ENCODE data around the gene ANKRD17.

The ANKRD17 gene

DNA sequence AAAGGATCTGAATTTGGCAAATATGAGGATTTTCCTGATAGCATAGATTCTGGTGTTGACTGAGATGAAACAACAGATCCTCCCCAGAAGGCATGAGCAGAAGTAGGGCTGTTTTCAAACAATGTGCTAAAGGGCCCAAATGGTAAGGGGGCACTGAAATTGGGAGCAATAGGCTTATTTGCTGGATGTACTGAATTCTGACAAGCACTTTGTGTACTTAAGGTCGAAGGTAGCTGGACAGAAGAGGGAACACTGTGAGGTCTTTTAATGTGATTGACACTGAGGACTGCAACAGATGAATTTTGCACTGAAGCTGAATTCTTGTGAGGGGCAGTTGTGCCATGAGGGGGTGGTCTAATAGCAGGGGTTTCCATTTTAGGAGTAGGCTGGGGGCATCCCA is 167.9 kb downstream of the ANKRD17 start:
- no peak overlapping the region for H3K4me3 ChIP-seq (replicated peaks; ENCODE audit: low read depth, low read length)
- DNase-seq (ENCODE audit: extremely low read depth, low read depth), result no peak
- TF ChIP-seq, protein P1, sequence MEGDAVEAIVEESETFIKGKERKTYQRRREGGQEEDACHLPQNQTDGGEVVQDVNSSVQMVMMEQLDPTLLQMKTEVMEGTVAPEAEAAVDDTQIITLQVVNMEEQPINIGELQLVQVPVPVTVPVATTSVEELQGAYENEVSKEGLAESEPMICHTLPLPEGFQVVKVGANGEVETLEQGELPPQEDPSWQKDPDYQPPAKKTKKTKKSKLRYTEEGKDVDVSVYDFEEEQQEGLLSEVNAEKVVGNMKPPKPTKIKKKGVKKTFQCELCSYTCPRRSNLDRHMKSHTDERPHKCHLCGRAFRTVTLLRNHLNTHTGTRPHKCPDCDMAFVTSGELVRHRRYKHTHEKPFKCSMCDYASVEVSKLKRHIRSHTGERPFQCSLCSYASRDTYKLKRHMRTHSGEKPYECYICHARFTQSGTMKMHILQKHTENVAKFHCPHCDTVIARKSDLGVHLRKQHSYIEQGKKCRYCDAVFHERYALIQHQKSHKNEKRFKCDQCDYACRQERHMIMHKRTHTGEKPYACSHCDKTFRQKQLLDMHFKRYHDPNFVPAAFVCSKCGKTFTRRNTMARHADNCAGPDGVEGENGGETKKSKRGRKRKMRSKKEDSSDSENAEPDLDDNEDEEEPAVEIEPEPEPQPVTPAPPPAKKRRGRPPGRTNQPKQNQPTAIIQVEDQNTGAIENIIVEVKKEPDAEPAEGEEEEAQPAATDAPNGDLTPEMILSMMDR (IDR thresholded peaks at IDR 0.05; ENCODE audit: low read depth, low read length, missing control alignments), result no peak

- H3K4me3 ChIP-seq (replicated peaks; ENCODE audit: low read depth, low read length), result no peak overlapping the region
- no peak for DNase-seq (ENCODE audit: extremely low read depth, low read depth)
- TF ChIP-seq, protein P1 (IDR thresholded peaks at IDR 0.05; ENCODE audit: low read depth, low read length, missing control alignments), result no peak
Measured at GRCh38 chr4:73087871-73088270, 170.7 kb downstream of the ANKRD17 start.

- H3K4me3 ChIP-seq (replicated peaks; ENCODE audit: low read depth, low read length), result no peak overlapping the region
- TF ChIP-seq, protein P1 (IDR thresholded peaks at IDR 0.05; ENCODE audit: low read depth, low read length, missing control alignments), result no peak
- DNase-seq (ENCODE audit: extremely low read depth, low read depth), result no peak
Measured at GRCh38 chr4:73086095-73086868, 172.3 kb downstream of the ANKRD17 start.

DNA sequence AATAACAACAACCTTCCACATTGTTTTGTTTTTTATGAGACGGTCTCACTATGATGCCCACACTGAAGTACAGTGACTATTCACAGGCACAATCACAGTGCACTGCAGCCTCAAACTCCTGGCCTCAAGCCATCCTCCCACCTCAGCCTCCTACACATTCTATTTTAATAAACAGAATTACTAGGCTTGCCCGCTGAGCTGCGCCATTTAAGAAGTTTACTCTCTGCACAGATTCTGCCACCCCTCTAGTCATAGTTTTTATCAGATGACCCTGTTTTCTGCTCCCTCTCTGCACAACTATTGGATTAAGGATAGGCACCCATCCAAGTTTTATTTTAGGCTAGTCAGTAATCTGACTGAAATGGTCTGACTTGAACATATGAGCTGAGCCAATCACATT is 177.8 kb downstream of the ANKRD17 start:
- no peak for DNase-seq (ENCODE audit: extremely low read depth, low read depth)
- TF ChIP-seq, protein P1 (IDR thresholded peaks at IDR 0.05; ENCODE audit: low read depth, low read length, missing control alignments), result no peak
- H3K4me3 ChIP-seq (replicated peaks; ENCODE audit: low read depth, low read length), result no peak overlapping the region

- no peak for DNase-seq (ENCODE audit: extremely low read depth, low read depth)
- TF ChIP-seq, protein P1 (IDR thresholded peaks at IDR 0.05; ENCODE audit: low read depth, low read length, missing control alignments), result no peak
- no peak overlapping the region for H3K4me3 ChIP-seq (replicated peaks; ENCODE audit: low read depth, low read length)
Measured at GRCh38 chr4:73075832-73076231, 182.8 kb downstream of the ANKRD17 start.

- peak overlapping the region; percentile 70 for H3K4me3 ChIP-seq (replicated peaks; ENCODE audit: low read depth, low read length)
- TF ChIP-seq, protein P1 (IDR thresholded peaks at IDR 0.05; ENCODE audit: low read depth, low read length, missing control alignments), result no peak
- DNase-seq (ENCODE audit: extremely low read depth, low read depth), result no peak
Measured at GRCh38 chr4:73070074-73070390, 188.6 kb downstream of the ANKRD17 start.

Measured in HFF-Myc (cell line).